NT2/D1 (cell line): Measurements from ENCODE around the gene UPF2.
"Not testable (repeated sequence)": the region's sequence is repeated elsewhere in the genome, so short reads cannot be mapped to it uniquely, and the experiment has no call there.

Experiments used
- DNase-seq: peaks from one replicate; pipeline ENCODE4 v3.0.0-alpha.2; 2011; ENCODE audit warnings: low read depth, low spot score
- H3K27me3 ChIP-seq: 2 replicates; pipeline ENCODE4 v1.6.0; 2011; ENCODE audit warnings: mild to moderate bottlenecking; ENCODE audit not compliant: insufficient read length, insufficient read depth
- H3K36me3 ChIP-seq: 2 replicates; pipeline ENCODE4 v1.6.1; 2011; ENCODE audit warnings: mild to moderate bottlenecking, low read length, mixed read lengths; ENCODE audit not compliant: insufficient read depth, insufficient read length
- H3K4me1 ChIP-seq: 2 replicates; pipeline ENCODE4 v1.5.1; 2011; ENCODE audit not compliant: insufficient read depth, insufficient read length
- H3K4me3 ChIP-seq: 2 replicates; pipeline ENCODE4 v1.5.1; 2011; ENCODE audit warnings: low read depth; ENCODE audit not compliant: insufficient read length
- H3K9ac ChIP-seq: 2 replicates; pipeline ENCODE4 v1.6.0; 2011; ENCODE audit warnings: low read depth; ENCODE audit not compliant: insufficient read length
- H3K9me3 ChIP-seq: 2 replicates; pipeline ENCODE4 v1.5.1; 2011; ENCODE audit warnings: mild to moderate bottlenecking, low read length; ENCODE audit not compliant: insufficient read depth
- SUZ12 ChIP-seq: IDR thresholded peaks from 2 replicates; pipeline ENCODE4 v1.6.1; 2011; ENCODE audit not compliant: insufficient read length, insufficient read depth; ENCODE audit errors: extremely low read depth
- YY1 ChIP-seq: IDR thresholded peaks from 2 replicates; pipeline ENCODE4 v1.6.1; 2011; ENCODE audit not compliant: insufficient read length, insufficient read depth
- ZNF274 ChIP-seq: IDR thresholded peaks from 2 replicates; pipeline ENCODE4 v1.6.1; 2011; ENCODE audit warnings: mild to moderate bottlenecking, low read depth, low read length

The UPF2 gene

DNA sequence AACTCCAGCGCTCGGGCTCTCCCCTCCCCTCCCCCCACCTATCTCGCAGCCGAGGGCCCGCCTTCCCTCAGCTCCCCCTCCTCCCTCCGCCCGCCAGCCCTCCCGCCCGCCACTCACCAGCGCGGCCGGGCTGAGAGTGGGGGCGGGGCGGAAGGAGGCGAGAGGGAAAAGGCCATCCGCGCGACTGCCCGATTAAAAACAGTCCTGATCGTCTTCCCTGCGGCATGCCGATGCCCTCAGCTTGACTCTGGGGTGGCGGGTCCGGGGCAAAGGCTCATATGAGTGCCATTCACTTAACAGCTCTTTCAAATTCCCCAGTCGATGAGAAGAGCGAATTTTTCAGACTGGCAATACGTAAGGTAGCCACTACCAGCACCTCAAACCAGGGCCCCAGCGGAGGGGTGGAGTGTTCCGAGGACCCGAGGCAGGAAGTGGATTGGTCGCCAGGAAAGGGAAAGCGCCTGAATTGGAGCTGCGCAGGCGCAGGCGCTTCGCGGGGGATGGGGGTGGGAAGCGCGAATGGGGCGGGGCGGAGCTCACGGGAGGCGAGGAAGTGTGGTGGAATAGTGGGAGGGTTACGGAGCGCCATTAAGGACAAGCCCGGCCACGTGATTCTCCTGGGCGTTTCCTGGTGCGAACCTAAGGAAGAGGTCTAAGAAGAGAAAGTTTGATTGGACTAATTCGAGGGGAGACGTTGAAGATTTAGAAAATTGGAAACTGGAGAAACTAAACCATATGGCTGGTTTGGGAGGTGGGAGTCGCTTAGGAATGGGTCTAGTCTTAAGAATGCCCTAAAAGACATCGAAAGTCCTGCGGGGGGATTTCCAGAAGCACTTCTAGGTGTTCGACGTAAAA, at the start of gene UPF2:
UPF2 (minus strand) TSS at position 13 of the 855 bp plus-strand sequence. CDS start 7,386 bp downstream, outside the sequence.
- Histone ChIP-seq H3K4me1 (no peaks in the 10 kb centered on the region), H3K9me3 (peaks cover 3% of the 10 kb centered on the region; the same call in 1 of the 2 replicates), H3K27me3 (no peaks in the 10 kb centered on the region), H3K4me3 (peak within 1 kb of the TSS; percentile 87), H3K36me3 (peaks cover 5% of the 10 kb centered on the region), H3K9ac (peak within 1 kb of the TSS; percentile 88)
- peak; percentile 89 for DNase-seq
- TF ChIP-seq ZNF274 (no peak), SUZ12 (no peak), YY1 (no peak)

- TF ChIP-seq YY1 (no peak), ZNF274 (no peak), SUZ12 (no peak)
- Histone ChIP-seq H3K9ac (no peak overlapping the region), H3K9me3 (no peaks in the 10 kb centered on the region), H3K4me1 (no peaks in the 10 kb centered on the region), H3K4me3 (no peak overlapping the region), H3K27me3 (no peaks in the 10 kb centered on the region), H3K36me3 (peaks cover 67% of the 10 kb centered on the region)
- DNase-seq: no peak
Observed at GRCh38 chr10:12091421-12091820, 48.8 kb upstream of the UPF2 start.

DNA sequence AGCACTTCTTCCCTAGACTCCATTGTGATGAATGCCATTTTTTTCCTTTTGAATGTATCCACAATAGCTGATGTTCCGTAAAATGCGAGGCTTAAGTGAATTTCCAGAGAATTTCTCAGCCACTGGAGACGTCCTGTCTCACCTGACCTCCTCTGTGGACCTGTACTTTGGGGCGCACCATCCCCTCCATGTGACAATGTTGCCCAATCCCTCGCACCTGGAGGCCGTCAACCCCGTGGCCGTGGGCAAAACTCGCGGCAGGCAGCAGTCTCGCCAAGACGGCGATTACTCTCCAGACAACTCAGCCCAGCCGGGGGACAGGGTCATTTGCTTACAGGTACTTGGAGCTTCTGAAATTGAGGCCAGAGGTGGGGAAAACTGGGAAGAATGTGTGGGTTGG, 46.3 kb upstream of the UPF2 start:
- no peak for DNase-seq
- H3K9ac ChIP-seq: no peak overlapping the region
- no peak overlapping the region for H3K4me3 ChIP-seq
- H3K4me1 ChIP-seq: no peaks in the 10 kb centered on the region
- H3K36me3 ChIP-seq: peaks cover 72% of the 10 kb centered on the region
- H3K27me3 ChIP-seq: no peaks in the 10 kb centered on the region
- H3K9me3 ChIP-seq: no peaks in the 10 kb centered on the region
- TF ChIP-seq SUZ12 (no peak), YY1 (no peak), ZNF274 (no peak)

- H3K36me3 ChIP-seq: peaks cover 46% of the 10 kb centered on the region
- H3K9ac ChIP-seq: no peak overlapping the region
- H3K4me3 ChIP-seq: no peak overlapping the region
- no peaks in the 10 kb centered on the region for H3K9me3 ChIP-seq
- TF ChIP-seq ZNF274 (no peak), YY1 (no peak), SUZ12 (no peak)
- no peaks in the 10 kb centered on the region for H3K4me1 ChIP-seq
- no peak for DNase-seq
- H3K27me3 ChIP-seq: no peaks in the 10 kb centered on the region
Observed at GRCh38 chr10:12081879-12082557, 39.4 kb upstream of the UPF2 start.

DNA sequence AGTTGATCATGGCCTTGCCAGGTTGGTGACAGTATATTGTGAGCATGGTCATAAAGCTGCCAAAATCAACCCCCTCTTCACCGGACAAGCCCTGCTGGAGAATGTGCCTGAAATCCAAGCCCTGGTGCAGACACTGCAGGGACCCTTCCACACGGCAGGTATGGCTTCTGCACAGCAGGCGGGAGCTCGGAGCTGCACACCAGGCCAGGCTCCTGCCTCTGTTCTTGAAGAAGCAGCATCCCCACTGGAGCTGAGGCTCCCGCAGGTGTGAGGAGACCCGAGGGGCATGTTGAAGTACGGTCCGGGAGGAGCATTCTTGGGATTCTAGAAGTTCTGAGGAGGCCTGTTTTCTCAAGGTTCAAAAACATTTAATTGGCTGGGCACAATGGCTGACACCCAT, 38.9 kb upstream of the UPF2 start:
- Histone ChIP-seq H3K9ac (no peak overlapping the region), H3K36me3 (peaks cover 40% of the 10 kb centered on the region), H3K27me3 (no peaks in the 10 kb centered on the region), H3K4me1 (no peaks in the 10 kb centered on the region), H3K9me3 (no peaks in the 10 kb centered on the region), H3K4me3 (no peak overlapping the region)
- DNase-seq: no peak
- TF ChIP-seq YY1 (no peak), SUZ12 (no peak), ZNF274 (no peak)

DNA sequence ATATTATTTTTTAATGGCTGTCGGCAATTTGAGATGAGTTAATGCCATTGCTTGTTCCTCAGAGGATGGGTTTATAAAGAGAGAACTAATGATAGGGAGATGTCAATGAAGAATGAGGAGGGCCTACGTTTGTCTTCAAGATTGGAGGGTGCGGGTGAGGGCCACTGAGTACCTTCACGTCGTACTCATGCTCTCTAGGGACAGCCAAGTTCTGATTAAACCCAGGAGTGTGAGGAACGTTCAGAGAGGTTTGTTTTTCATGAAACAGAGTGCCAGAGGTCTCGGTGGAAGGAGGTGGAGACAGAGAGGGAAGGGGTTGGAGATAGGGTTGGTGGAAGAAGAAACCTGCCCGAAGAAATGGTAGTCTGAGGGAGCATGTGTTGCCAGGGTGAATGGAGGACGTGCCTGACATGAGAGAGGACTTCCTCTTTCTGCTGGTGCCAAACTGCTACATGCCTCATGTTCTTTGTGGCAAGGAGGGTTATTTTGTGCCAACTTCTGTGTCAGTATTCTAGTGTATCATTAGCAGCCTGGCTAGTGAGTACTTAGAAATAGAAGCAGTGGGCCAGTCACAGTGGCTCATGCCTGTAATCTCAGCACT, 35.1 kb upstream of the UPF2 start:
- Histone ChIP-seq H3K9ac (no peak overlapping the region), H3K9me3 (no peaks in the 10 kb centered on the region), H3K4me3 (no peak overlapping the region), H3K36me3 (peaks cover 20% of the 10 kb centered on the region), H3K4me1 (no peaks in the 10 kb centered on the region), H3K27me3 (no peaks in the 10 kb centered on the region)
- no peak for DNase-seq
- no peak for TF ChIP-seq ZNF274
- TF ChIP-seq SUZ12: no peak
- TF ChIP-seq YY1: no peak

DNA sequence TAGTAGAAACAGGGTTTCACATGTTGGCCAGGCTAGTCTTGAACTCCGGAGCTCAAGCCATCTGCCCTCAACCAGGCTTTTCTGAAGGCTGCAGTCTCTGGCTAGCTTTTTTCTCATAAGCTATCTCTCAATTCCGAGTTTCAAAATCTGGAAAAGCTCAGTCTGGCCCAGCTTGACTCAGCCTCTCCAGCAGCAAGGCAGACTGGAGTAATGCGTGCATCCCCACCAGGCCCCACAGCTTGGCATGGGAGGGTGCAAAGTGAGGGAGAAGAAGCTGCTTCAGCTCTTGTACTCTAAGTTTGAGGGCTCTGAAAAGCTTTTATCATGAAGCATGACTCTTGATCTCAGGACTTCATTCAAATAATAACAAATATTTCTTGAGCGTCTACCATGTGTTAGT, 30.9 kb upstream of the UPF2 start:
- TF ChIP-seq SUZ12: no peak
- TF ChIP-seq ZNF274: no peak
- no peak for TF ChIP-seq YY1
- Histone ChIP-seq H3K4me3 (no peak overlapping the region), H3K4me1 (no peaks in the 10 kb centered on the region), H3K9ac (no peak overlapping the region), H3K9me3 (no peaks in the 10 kb centered on the region), H3K27me3 (no peaks in the 10 kb centered on the region), H3K36me3 (peaks cover 18% of the 10 kb centered on the region)
- DNase-seq: no peak

GRCh38 chr10:12071441-12071840, 28.8 kb upstream of the UPF2 start:
- H3K9me3 ChIP-seq, H3K4me1 ChIP-seq, H3K9ac ChIP-seq, H3K4me3 ChIP-seq, DNase-seq, H3K36me3 ChIP-seq, H3K27me3 ChIP-seq: not testable (repeated sequence)
